ENCODE measurements around the gene S1PR4.

DNA sequence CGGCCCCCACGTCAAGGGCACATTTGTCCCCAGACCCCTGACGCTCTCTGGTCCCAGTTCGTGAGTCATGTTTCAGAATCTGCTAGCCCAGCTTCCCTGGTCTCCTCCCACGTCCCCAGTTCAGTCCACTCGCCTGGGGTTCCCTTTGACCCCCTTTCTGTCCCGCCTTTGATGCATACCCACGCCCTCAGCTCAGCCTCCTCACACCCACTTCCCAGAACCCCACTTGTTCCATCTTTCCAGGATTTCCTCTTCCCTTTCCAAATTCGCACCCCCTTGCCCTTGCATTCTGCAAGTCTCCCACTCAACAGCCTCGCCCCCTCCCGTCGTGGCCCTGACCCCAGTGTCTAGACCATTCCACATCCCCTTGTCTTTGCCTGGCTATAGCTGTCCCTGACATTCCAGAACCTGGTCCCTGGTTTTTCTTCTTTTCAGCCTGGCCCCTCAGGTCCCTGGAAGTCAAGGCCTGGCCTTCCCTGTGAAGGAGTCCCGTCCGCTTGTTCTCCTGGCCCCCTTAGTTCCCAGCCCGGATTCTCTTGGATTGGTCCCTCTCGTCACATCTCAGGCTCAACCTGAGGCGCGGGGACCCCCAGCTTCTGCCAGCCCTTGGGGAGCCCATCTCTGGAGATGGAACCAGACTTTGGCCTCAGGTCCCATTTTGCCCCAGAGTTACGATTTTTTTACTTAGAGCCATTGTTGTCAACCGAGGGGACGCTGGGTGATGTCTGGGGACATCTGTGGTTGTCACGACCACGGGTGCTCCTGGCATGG is 8.5 kb downstream of the S1PR4 start:
- TF ChIP-seq, protein P1, sequence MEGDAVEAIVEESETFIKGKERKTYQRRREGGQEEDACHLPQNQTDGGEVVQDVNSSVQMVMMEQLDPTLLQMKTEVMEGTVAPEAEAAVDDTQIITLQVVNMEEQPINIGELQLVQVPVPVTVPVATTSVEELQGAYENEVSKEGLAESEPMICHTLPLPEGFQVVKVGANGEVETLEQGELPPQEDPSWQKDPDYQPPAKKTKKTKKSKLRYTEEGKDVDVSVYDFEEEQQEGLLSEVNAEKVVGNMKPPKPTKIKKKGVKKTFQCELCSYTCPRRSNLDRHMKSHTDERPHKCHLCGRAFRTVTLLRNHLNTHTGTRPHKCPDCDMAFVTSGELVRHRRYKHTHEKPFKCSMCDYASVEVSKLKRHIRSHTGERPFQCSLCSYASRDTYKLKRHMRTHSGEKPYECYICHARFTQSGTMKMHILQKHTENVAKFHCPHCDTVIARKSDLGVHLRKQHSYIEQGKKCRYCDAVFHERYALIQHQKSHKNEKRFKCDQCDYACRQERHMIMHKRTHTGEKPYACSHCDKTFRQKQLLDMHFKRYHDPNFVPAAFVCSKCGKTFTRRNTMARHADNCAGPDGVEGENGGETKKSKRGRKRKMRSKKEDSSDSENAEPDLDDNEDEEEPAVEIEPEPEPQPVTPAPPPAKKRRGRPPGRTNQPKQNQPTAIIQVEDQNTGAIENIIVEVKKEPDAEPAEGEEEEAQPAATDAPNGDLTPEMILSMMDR (IDR thresholded peaks at IDR 0.05 in 4 of 5, conservative IDR thresholded peaks at IDR 0.05 in 1 of 5) = no peak
- TF ChIP-seq POLR2A (IDR thresholded peaks at IDR 0.05) = no peak
